ENCODE results near the gene SND1.

SND1 gene

GRCh38 chr7:127870231-127870907 is 218.4 kb downstream of the SND1 start:
- no peak for DNase-seq (ENCODE audit: low read depth)

- no peak for DNase-seq (ENCODE audit: low read depth)
These were observed 219.2 kb downstream of the SND1 start for GRCh38 chr7:127871226-127871625.

GRCh38 chr7:127872122-127872521 is 220.1 kb downstream of the SND1 start:
- no peak for DNase-seq (ENCODE audit: low read depth)

GRCh38 chr7:127873151-127873550 is 221.2 kb downstream of the SND1 start:
- DNase-seq (ENCODE audit: low read depth) = no peak

GRCh38 chr7:127873715-127874636 is 222.0 kb downstream of the SND1 start:
- no peak for DNase-seq (ENCODE audit: low read depth)

- no peak for DNase-seq (ENCODE audit: low read depth)
These were observed 223.1 kb downstream of the SND1 start for GRCh38 chr7:127874951-127875608.

GRCh38 chr7:127876393-127876792 is 224.4 kb downstream of the SND1 start:
- DNase-seq (ENCODE audit: low read depth) = no peak

GRCh38 chr7:127877951-127878350 is 226.0 kb downstream of the SND1 start:
- DNase-seq (ENCODE audit: low read depth) = no peak

- DNase-seq (ENCODE audit: low read depth) = no peak
These were observed 226.8 kb downstream of the SND1 start for GRCh38 chr7:127878791-127879190.

GRCh38 chr7:127879436-127879835 is 227.4 kb downstream of the SND1 start:
- DNase-seq (ENCODE audit: low read depth) = no peak

- DNase-seq (ENCODE audit: low read depth) = no peak
These were observed 227.9 kb downstream of the SND1 start for GRCh38 chr7:127879942-127880341.

- DNase-seq (ENCODE audit: low read depth) = no peak
These were observed 228.5 kb downstream of the SND1 start for GRCh38 chr7:127880454-127880853.

GRCh38 chr7:127881564-127881963 is 229.6 kb downstream of the SND1 start:
- DNase-seq (ENCODE audit: low read depth) = no peak

GRCh38 chr7:127882313-127882920 is 230.4 kb downstream of the SND1 start:
- DNase-seq (ENCODE audit: low read depth) = no peak

- DNase-seq (ENCODE audit: low read depth) = no peak
These were observed 232.1 kb downstream of the SND1 start for GRCh38 chr7:127884066-127884559.

GRCh38 chr7:127885222-127885772 is 233.3 kb downstream of the SND1 start:
- no peak for DNase-seq (ENCODE audit: low read depth)

- DNase-seq (ENCODE audit: low read depth) = no peak
These were observed 233.8 kb downstream of the SND1 start for GRCh38 chr7:127885843-127886242.

- no peak for DNase-seq (ENCODE audit: low read depth)
These were observed 234.3 kb downstream of the SND1 start for GRCh38 chr7:127886248-127886647.

- no peak for DNase-seq (ENCODE audit: low read depth)
These were observed 235.1 kb downstream of the SND1 start for GRCh38 chr7:127887096-127887495.

- DNase-seq (ENCODE audit: low read depth) = no peak
These were observed 235.6 kb downstream of the SND1 start for GRCh38 chr7:127887631-127888030.

- no peak for DNase-seq (ENCODE audit: low read depth)
These were observed 236.4 kb downstream of the SND1 start for GRCh38 chr7:127888411-127888810.

GRCh38 chr7:127888825-127889224 is 236.8 kb downstream of the SND1 start:
- no peak for DNase-seq (ENCODE audit: low read depth)
